GM12891 (cell line): Measurements from ENCODE around the gene GALNT7.

Source experiments
- PAX5 ChIP-seq: IDR thresholded peaks from 2 replicates; pipeline ENCODE4 v1.6.1; 2011; ENCODE audit warnings: low read length, moderate library complexity, mild to moderate bottlenecking; ENCODE audit not compliant: insufficient read depth, severe bottlenecking
- POLR2A ChIP-seq: IDR thresholded peaks from 2 replicates; pipeline ENCODE4 v1.6.1; 2011; ENCODE audit warnings: low read depth, low read length, control low read depth
- POLR2AphosphoS5 ChIP-seq: IDR thresholded peaks from 2 replicates; pipeline ENCODE4 v1.6.1; 2011; ENCODE audit warnings: low read depth, low read length, control low read depth

DNA sequence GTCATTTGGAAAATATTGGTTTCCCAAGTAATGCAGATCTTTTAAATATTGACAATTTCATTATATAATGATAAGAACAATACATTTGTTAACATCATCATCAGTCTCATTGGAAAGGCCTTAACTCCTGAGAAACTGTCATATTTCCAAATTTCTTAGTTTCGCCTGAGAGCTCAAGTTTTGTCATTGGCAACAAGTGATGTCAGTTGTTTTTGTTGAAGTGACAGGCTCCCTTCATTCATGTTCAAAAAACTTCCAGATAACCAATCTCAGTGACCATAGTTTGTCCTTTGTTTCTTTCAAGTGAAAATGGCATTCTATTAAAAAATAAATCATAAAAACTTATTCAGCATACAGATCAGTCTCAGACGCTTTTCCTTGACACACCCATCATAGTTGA lies 93.8 kb downstream of the GALNT7 start:
- TF ChIP-seq PAX5 (no peak), POLR2AphosphoS5 (no peak), POLR2A (no peak)
